Right lobe of liver (tissue), 4 donors: ENCODE results near the gene TMEM225B.

Experiments
- CTCF ChIP-seq, 4 donors: fragments of 200-600 bp in 3 of 4; fragments of 450-650 bp in 1 of 4; IDR thresholded peaks; one replicate each; pipeline versions ENCODE4 v1.5.1 to v1.8.0; 2016 to 2022; ENCODE audit warnings: antibody characterized with exemption in 4 of 4, mild to moderate bottlenecking in 2 of 4
- POLR2A ChIP-seq: fragments of 450-650 bp; IDR thresholded peaks from one replicate; pipeline ENCODE4 v1.6.1; 2017; ENCODE audit warnings: antibody characterized with exemption, mild to moderate bottlenecking
- donor health status: DM: no; HTN: no; CAD: no.
- donor health status: DM: no; HTN: no; CAD: no.
- donor health status: DM: no; HTN: yes; CAD: no.

- TF ChIP-seq CTCF (IDR thresholded peaks at IDR 0.05), result no peak
- no peak for TF ChIP-seq POLR2A
Measured at GRCh38 chr7:99627513-99627912, 29.4 kb downstream of the TMEM225B start.
